Subcutaneous abdominal adipose tissue (tissue), 5 donors: ENCODE data around the gene GZMA.
"Not testable (repeated sequence)": the region's sequence is repeated elsewhere in the genome, so short reads cannot be mapped to it uniquely, and the experiment has no call there.

Experiments used
- H3K27ac ChIP-seq: one replicate; pipeline ENCODE4 v1.7.0; 2013; ENCODE audit warnings: low read depth, mild to moderate bottlenecking, inconsistent platforms, low read length, moderate library complexity
- H3K27me3 ChIP-seq, 5 donors: one replicate each; pipeline ENCODE4 v1.7.0; 2013; ENCODE audit warnings: low read length in 5 of 5, inconsistent platforms in 1 of 5; ENCODE audit not compliant: control insufficient read depth in 5 of 5, insufficient read depth in 4 of 5
- H3K36me3 ChIP-seq, 5 donors: one replicate each; pipeline ENCODE4 v1.7.0; 2013; ENCODE audit warnings: low read length in 5 of 5; ENCODE audit not compliant: control insufficient read depth in 5 of 5, insufficient read depth in 5 of 5
- H3K4me1 ChIP-seq, 5 donors: one replicate each; pipeline ENCODE4 v1.7.0; 2013; ENCODE audit warnings: low read length in 5 of 5, mild to moderate bottlenecking in 3 of 5, moderate library complexity in 1 of 5; ENCODE audit not compliant: control insufficient read depth in 5 of 5, insufficient read depth in 5 of 5
- H3K4me3 ChIP-seq, 5 donors: one replicate each; pipeline ENCODE4 v1.7.0; 2013; ENCODE audit warnings: low read length in 5 of 5, low read depth in 1 of 5
- H3K9ac ChIP-seq, 5 donors: one replicate each; pipeline ENCODE4 v1.7.0; 2013; ENCODE audit warnings: low read length in 5 of 5, mild to moderate bottlenecking in 4 of 5, moderate library complexity in 3 of 5
- H3K9me3 ChIP-seq, 5 donors: one replicate each; pipeline ENCODE4 v1.7.0; 2013; ENCODE audit warnings: low read length in 5 of 5; ENCODE audit not compliant: control insufficient read depth in 5 of 5
- donor health status: healthy.
- donor health status: healthy.
- donor health status: healthy.
- donor health status: healthy.
- donor health status: healthy.

GZMA gene

DNA sequence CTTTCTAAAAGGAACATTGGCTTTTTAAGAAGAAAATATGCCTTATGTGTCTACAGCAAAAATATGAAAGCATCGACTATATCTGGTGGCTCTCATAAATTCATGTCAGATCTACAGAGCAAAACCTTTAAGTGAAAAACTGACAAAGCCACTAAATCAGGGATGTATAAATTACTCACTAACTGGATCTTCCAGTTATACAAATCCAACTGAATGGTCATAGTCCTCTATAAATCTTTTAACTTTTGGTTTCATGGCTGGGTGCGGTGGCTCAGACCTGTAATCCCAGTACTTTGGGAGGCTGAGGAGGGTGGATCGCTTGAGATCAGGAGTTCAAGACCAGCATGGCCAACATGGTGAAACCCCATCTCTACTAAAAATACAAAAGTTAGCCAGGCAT lies 29.2 kb upstream of the GZMA start:
- Histone ChIP-seq H3K27me3 (no peaks in the 10 kb centered on the region), H3K9ac (no peak overlapping the region), H3K4me1 (peaks cover 0 to 4% (median 0%) of the 10 kb centered on the region in 5 donors), H3K4me3 (no peak overlapping the region), H3K9me3 (no peaks in the 10 kb centered on the region), H3K36me3 (no peaks in the 10 kb centered on the region), H3K27ac (no peak overlapping the region)

- no peaks in the 10 kb centered on the region for H3K36me3 ChIP-seq
- H3K9ac ChIP-seq: no peak overlapping the region
- no peak overlapping the region for H3K27ac ChIP-seq
- H3K4me3 ChIP-seq: no peak overlapping the region
- H3K4me1 ChIP-seq: no peaks in the 10 kb centered on the region
- peaks cover 0 to 4% (median 0%) of the 10 kb centered on the region in 5 donors for H3K9me3 ChIP-seq
- no peaks in the 10 kb centered on the region for H3K27me3 ChIP-seq
These were observed 20.9 kb upstream of the GZMA start for GRCh38 chr5:55081541-55081940.

GRCh38 chr5:55089301-55089700 lies 13.1 kb upstream of the GZMA start:
- not testable (repeated sequence) for H3K4me3 ChIP-seq, H3K27ac ChIP-seq, H3K27me3 ChIP-seq, H3K9me3 ChIP-seq, H3K4me1 ChIP-seq, H3K9ac ChIP-seq, H3K36me3 ChIP-seq

DNA sequence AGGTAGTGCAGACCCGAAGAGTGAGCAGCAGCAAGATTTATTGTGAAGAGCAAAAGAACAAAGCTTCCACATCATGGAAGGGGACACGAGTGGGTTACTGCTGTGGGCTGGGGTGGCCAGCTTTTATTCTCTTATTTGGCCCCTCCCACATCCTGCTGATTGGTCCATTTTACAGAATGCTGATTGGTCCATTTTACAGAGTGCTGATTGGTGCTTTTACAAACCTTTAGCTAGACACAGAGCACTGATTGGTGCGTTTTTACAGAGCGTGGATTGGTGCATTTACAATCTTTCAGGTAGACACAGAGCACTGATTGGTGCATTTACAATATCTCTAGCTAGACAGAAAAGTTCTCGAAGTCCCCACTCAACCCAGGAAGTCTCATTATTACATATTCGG lies 11.4 kb upstream of the GZMA start:
- not testable (repeated sequence) for H3K36me3 ChIP-seq, H3K4me1 ChIP-seq, H3K9ac ChIP-seq, H3K27me3 ChIP-seq, H3K27ac ChIP-seq, H3K9me3 ChIP-seq, H3K4me3 ChIP-seq

- Histone ChIP-seq H3K4me3 (no peak overlapping the region), H3K36me3 (no peaks in the 10 kb centered on the region), H3K9ac (no peak overlapping the region), H3K27ac (no peak overlapping the region), H3K27me3 (no peaks in the 10 kb centered on the region), H3K9me3 (peaks cover 0 to 3% (median under 1%) of the 10 kb centered on the region in 5 donors), H3K4me1 (no peaks in the 10 kb centered on the region)
These were observed 6.3 kb upstream of the GZMA start for GRCh38 chr5:55096182-55096581.

- Histone ChIP-seq H3K36me3 (no peaks in the 10 kb centered on the region), H3K9ac (no peak overlapping the region), H3K4me1 (no peaks in the 10 kb centered on the region), H3K27me3 (no peaks in the 10 kb centered on the region), H3K27ac (no peak overlapping the region), H3K9me3 (peaks cover 0 to 6% (median 3%) of the 10 kb centered on the region in 5 donors), H3K4me3 (no peak overlapping the region)
These were observed 5.6 kb upstream of the GZMA start for GRCh38 chr5:55096861-55097260.

- H3K27me3 ChIP-seq, H3K9ac ChIP-seq: not testable (repeated sequence)
These were observed 1.3 kb upstream of the GZMA start for GRCh38 chr5:55101148-55101547.

GRCh38 chr5:55101556-55102276 lies 730 bp upstream of the GZMA start:
- no peak overlapping the region for H3K27ac ChIP-seq
- H3K9ac ChIP-seq: no peak overlapping the region

More at GRCh38 chr5:55101148-55101547, 1.3 kb upstream of the GZMA start:
- not testable (repeated sequence) for H3K27ac ChIP-seq, H3K9me3 ChIP-seq, H3K36me3 ChIP-seq, H3K4me1 ChIP-seq, H3K4me3 ChIP-seq

GRCh38 chr5:55104036-55104772 lies 1.8 kb downstream of the GZMA start:
- Histone ChIP-seq H3K36me3 (no peaks in the 10 kb centered on the region), H3K4me3 (no peak overlapping the region), H3K27ac (no peak overlapping the region), H3K27me3 (peaks cover 0 to 3% (median 0%) of the 10 kb centered on the region in 5 donors), H3K4me1 (no peaks in the 10 kb centered on the region), H3K9ac (no peak overlapping the region), H3K9me3 (peaks cover 0 to 6% (median 0%) of the 10 kb centered on the region in 5 donors)

More at GRCh38 chr5:55101556-55102276, 730 bp upstream of the GZMA start:
- H3K4me1 ChIP-seq: no peaks in the 10 kb centered on the region
- H3K36me3 ChIP-seq: no peaks in the 10 kb centered on the region
- H3K4me3 ChIP-seq: no peak overlapping the region
- H3K27me3 ChIP-seq: no peaks in the 10 kb centered on the region
- H3K9me3 ChIP-seq: peaks cover 0 to 6% (median 3%) of the 10 kb centered on the region in 5 donors

- H3K36me3 ChIP-seq: no peaks in the 10 kb centered on the region
- peaks cover 0 to 6% (median 0%) of the 10 kb centered on the region in 5 donors for H3K9me3 ChIP-seq
- H3K4me3 ChIP-seq: no peak overlapping the region
- no peak overlapping the region for H3K9ac ChIP-seq
- no peak overlapping the region for H3K27ac ChIP-seq
- H3K27me3 ChIP-seq: peaks cover 0 to 3% (median 0%) of the 10 kb centered on the region in 5 donors
- H3K4me1 ChIP-seq: no peaks in the 10 kb centered on the region
These were observed 2.7 kb downstream of the GZMA start for GRCh38 chr5:55104946-55105701.
